ENCODE results near the gene AFAP1. TPM values are rescaled to one million over a fixed set of nuclear protein-coding genes. Genes with fewer than 3 reads are reported as not detected.

AFAP1 gene
- total and polyA plus RNA-seq, 2 donors (not counting 3 experiments of a cell fraction or from before 2014, with no cell fraction given), result 32.3 to 103 TPM

DNA sequence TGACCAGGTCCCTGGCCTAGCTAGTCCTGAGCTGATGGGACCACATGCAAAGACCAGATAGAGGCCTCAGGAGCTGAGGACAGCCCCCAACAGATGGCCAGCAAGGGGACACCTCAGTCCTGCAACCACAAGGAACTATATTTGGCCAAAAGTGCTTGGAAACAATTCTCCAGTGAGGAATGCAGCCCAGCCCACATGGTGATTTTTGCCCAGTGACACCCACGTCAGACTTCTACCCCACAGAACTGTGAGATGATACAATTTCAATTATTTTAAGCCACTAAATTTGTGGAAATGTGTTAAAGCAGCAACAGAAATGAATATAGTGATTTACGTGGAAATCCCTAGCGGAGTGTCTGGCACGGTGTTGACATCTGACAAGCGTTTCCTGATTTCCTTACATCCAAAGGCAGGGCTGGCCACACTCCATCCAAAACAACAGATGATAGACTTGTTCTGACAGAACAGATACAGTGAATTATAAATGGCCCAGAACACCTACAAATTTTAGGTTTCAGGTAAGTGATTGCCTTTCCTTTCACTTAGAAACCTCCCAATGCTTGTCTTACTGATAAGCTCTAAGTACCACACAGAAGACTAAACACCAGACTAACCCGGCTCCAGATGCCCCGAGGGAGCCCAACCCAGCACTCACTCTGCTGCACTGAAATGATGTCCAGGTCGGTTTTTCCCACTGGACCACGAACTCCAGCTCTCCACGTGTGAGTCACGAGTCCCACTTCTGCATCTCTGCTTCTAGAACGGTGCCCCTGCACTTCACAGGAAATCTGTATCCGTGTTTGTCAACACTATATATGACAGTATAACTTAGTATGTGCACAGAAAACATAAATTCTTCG, 5.8 kb downstream of the AFAP1 start:
- Histone ChIP-seq H3K27me3 (ENCODE audit: control insufficient read depth in 2 of 2, insufficient read depth in 2 of 2, low read length in 2 of 2) (no peaks in the 10 kb centered on the region), H3K79me2 (ENCODE audit: control insufficient read depth, insufficient read depth, low read length) (peaks cover 99% of the 10 kb centered on the region), H2AFZ (ENCODE audit: low read depth, low read length) (no peak overlapping the region), H3K9me1 (replicated peaks; ENCODE audit: control insufficient read depth, extremely low read depth, insufficient read depth, low read length) (no peaks in the 10 kb centered on the region), H3K4me2 (ENCODE audit: insufficient read depth, low read length) (peak overlapping the region; percentile 11), H3K9ac (replicated peaks; ENCODE audit: extremely low read depth, insufficient read depth, low read length) (no peak overlapping the region), H4K20me1 (replicated peaks; ENCODE audit: control insufficient read depth, extremely low read depth, insufficient read depth, low read length) (peaks cover 11% of the 10 kb centered on the region), H3K36me3 (ENCODE audit: control insufficient read depth in 2 of 2, extremely low read depth in 1 of 2, insufficient read depth in 2 of 2, low read length in 2 of 2) (peaks cover 0 to 6% of the 10 kb centered on the region in 2 experiments), H3K4me1 (ENCODE audit: control insufficient read depth, extremely low read depth, insufficient read depth, low read length) (peaks cover 50% of the 10 kb centered on the region), H3K9me3 (replicated peaks; ENCODE audit: control insufficient read depth, insufficient read depth, low read length) (no peaks in the 10 kb centered on the region), H3K4me3 (replicated peaks in 1 of 3; ENCODE audit: insufficient read depth in 1 of 3, low read depth in 1 of 3, low read length in 3 of 3) (no peak overlapping the region), H3K27ac (ENCODE audit: insufficient read depth, low read depth, low read length) (peak overlapping the region; percentile 13)
- TF ChIP-seq JUN (IDR thresholded peaks at IDR 0.05; ENCODE audit: borderline replicate concordance, insufficient read depth, insufficient read length, low read depth) (no peak), POLR2A (IDR thresholded peaks at IDR 0.05; ENCODE audit: low read depth, low read length) (peak; percentile 40), POLR2AphosphoS5 (IDR thresholded peaks at IDR 0.05; ENCODE audit: insufficient read depth, low read depth, low read length) (peak; percentile 46), MYC (IDR thresholded peaks at IDR 0.05; ENCODE audit: low read depth, low read length) (no peak), EZH2 (IDR thresholded peaks at IDR 0.05; ENCODE audit: borderline replicate concordance, low read depth, low read length, severe bottlenecking) (no peak)
- POLR2A ChIA-PET, result no interaction called here
- dilution Hi-C loops (cut with MboI; ENCODE audit: extremely low pct_ligation_motif_present, low sequenced_read_pairs) (no loop called here), intact Hi-C loops (cut with micrococcal nuclease) (no loop called here)
- FAIRE-seq (peak; percentile 70), DNase-seq (ENCODE audit: low read depth, low spot score) (peak; percentile 67)
- BruUV-seq (replicated peaks), result no TSS peak
- CTCF ChIA-PET, result interaction anchor here (1.9 to 6.0 kb wide), 2 partner anchors 27 to 129 kb away, joined by 6 to 55 read pairs; no protein-coding TSS in a partner anchor

DNA sequence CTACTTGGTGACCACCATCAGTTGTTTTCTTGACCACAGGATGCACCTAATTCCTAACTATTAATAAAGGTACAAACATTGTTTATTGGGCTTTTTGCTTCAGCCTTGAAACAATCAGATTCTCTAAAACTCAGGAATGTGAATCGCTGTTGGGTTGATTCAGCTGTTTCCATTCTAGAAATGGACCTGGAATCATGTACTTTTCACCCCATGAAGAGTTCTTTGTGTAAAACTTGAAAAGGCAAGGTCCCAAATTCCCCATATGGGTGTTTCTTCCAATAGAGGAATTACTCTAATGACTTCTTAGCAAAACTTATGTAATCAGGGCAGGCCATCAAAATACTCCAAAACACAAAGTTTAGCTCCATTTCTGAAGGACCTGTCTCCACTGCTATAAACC, 7.4 kb downstream of the AFAP1 start:
- no peak overlapping the region for H2AFZ ChIP-seq (ENCODE audit: low read depth, low read length)
- peaks cover 0 to 9% of the 10 kb centered on the region in 2 experiments for H3K36me3 ChIP-seq (ENCODE audit: control insufficient read depth in 2 of 2, extremely low read depth in 1 of 2, insufficient read depth in 2 of 2, low read length in 2 of 2)
- peak; percentile 52 for DNase-seq (ENCODE audit: low read depth, low spot score)
- H3K79me2 ChIP-seq (ENCODE audit: control insufficient read depth, insufficient read depth, low read length), result peaks cover 98% of the 10 kb centered on the region
- FAIRE-seq, result no peak
- dilution Hi-C loops (cut with MboI; ENCODE audit: extremely low pct_ligation_motif_present, low sequenced_read_pairs) (no loop called here), intact Hi-C loops (cut with micrococcal nuclease) (no loop called here)
- POLR2A ChIA-PET, result no interaction called here
- no peak overlapping the region for H3K27ac ChIP-seq (ENCODE audit: insufficient read depth, low read depth, low read length)
- no peaks in the 10 kb centered on the region for H3K9me1 ChIP-seq (replicated peaks; ENCODE audit: control insufficient read depth, extremely low read depth, insufficient read depth, low read length)
- peaks cover 14% of the 10 kb centered on the region for H4K20me1 ChIP-seq (replicated peaks; ENCODE audit: control insufficient read depth, extremely low read depth, insufficient read depth, low read length)
- BruUV-seq (replicated peaks), result no TSS peak
- H3K9me3 ChIP-seq (replicated peaks; ENCODE audit: control insufficient read depth, insufficient read depth, low read length), result no peaks in the 10 kb centered on the region
- no peak for TF ChIP-seq POLR2A (IDR thresholded peaks at IDR 0.05; ENCODE audit: low read depth, low read length)
- no peak for TF ChIP-seq FOS (IDR thresholded peaks at IDR 0.05; ENCODE audit: borderline replicate concordance, insufficient read depth, low read length)
- no peak for TF ChIP-seq JUN (IDR thresholded peaks at IDR 0.05; ENCODE audit: borderline replicate concordance, insufficient read depth, insufficient read length, low read depth)
- TF ChIP-seq POLR2AphosphoS5 (IDR thresholded peaks at IDR 0.05; ENCODE audit: insufficient read depth, low read depth, low read length), result no peak
- TF ChIP-seq GATA2 (IDR thresholded peaks at IDR 0.05; ENCODE audit: insufficient read depth, insufficient read length, low read depth, low read length), result no peak
- TF ChIP-seq, protein P1, sequence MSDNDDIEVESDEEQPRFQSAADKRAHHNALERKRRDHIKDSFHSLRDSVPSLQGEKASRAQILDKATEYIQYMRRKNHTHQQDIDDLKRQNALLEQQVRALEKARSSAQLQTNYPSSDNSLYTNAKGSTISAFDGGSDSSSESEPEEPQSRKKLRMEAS (IDR thresholded peaks at IDR 0.05; ENCODE audit: insufficient read depth, insufficient read length), result no peak
- TF ChIP-seq, protein P2, sequence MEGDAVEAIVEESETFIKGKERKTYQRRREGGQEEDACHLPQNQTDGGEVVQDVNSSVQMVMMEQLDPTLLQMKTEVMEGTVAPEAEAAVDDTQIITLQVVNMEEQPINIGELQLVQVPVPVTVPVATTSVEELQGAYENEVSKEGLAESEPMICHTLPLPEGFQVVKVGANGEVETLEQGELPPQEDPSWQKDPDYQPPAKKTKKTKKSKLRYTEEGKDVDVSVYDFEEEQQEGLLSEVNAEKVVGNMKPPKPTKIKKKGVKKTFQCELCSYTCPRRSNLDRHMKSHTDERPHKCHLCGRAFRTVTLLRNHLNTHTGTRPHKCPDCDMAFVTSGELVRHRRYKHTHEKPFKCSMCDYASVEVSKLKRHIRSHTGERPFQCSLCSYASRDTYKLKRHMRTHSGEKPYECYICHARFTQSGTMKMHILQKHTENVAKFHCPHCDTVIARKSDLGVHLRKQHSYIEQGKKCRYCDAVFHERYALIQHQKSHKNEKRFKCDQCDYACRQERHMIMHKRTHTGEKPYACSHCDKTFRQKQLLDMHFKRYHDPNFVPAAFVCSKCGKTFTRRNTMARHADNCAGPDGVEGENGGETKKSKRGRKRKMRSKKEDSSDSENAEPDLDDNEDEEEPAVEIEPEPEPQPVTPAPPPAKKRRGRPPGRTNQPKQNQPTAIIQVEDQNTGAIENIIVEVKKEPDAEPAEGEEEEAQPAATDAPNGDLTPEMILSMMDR (IDR thresholded peaks at IDR 0.05; ENCODE audit: extremely low read depth in 1 of 2, insufficient read depth in 1 of 2, low read depth in 1 of 2, low read length in 2 of 2), result no peak
- no peak for TF ChIP-seq MYC (IDR thresholded peaks at IDR 0.05; ENCODE audit: low read depth, low read length)
- no peak for TF ChIP-seq EZH2 (IDR thresholded peaks at IDR 0.05; ENCODE audit: borderline replicate concordance, low read depth, low read length, severe bottlenecking)
- no peaks in the 10 kb centered on the region for H3K27me3 ChIP-seq (ENCODE audit: control insufficient read depth in 2 of 2, insufficient read depth in 2 of 2, low read length in 2 of 2)
- no peak overlapping the region for H3K9ac ChIP-seq (replicated peaks; ENCODE audit: extremely low read depth, insufficient read depth, low read length)
- CTCF ChIA-PET, result interaction anchor here (1.0 to 2.9 kb wide), 7 partner anchors 12 to 130 kb away, joined by 3 to 13 read pairs (median 5); no protein-coding TSS in a partner anchor
- no peak overlapping the region for H3K4me2 ChIP-seq (ENCODE audit: insufficient read depth, low read length)
- H3K4me1 ChIP-seq (ENCODE audit: control insufficient read depth, extremely low read depth, insufficient read depth, low read length), result peaks cover 48% of the 10 kb centered on the region
- no peak overlapping the region for H3K4me3 ChIP-seq (replicated peaks in 1 of 3; ENCODE audit: insufficient read depth in 1 of 3, low read depth in 1 of 3, low read length in 3 of 3)
